SU-DHL-6 (cell line): ENCODE results near the gene FOXO3.

ENCODE experiments used
- H2AFZ ChIP-seq: fragments of 200-600 bp; sonication (generic); 2 replicates; pipeline ENCODE4 v1.6.1; 2014; ENCODE audit warnings: low read depth, mild to moderate bottlenecking, moderate library complexity, mixed read lengths, antibody characterized with exemption, low read length; ENCODE audit not compliant: severe bottlenecking
- H3F3A ChIP-seq: fragments of 200-600 bp; shearing (Covaris generic); 2 replicates; pipeline ENCODE4 v1.6.0; 2016; ENCODE audit warnings: antibody characterized with exemption, mild to moderate bottlenecking; ENCODE audit not compliant: insufficient read depth
- H3K27ac ChIP-seq: fragments of 200-600 bp; sonication (generic); 2 replicates; pipeline ENCODE4 v1.5.1; 2016; ENCODE audit warnings: low read depth, mild to moderate bottlenecking, low read length, moderate library complexity, mixed read lengths
- H3K27me3 ChIP-seq: fragments of 200-600 bp; sonication (generic), shearing (Covaris generic); 2 replicates; pipeline ENCODE4 v1.6.0; 2014; ENCODE audit warnings: mild to moderate bottlenecking, low read length
- H3K36me3 ChIP-seq: fragments of 200-600 bp; sonication (generic); 2 replicates; pipeline ENCODE4 v1.6.1; 2014; ENCODE audit warnings: mild to moderate bottlenecking, low read length, mixed read lengths
- H3K4me2 ChIP-seq: fragments of 300-600, 200-600 bp; shearing (Covaris generic), sonication (generic); 2 replicates; pipeline ENCODE4 v1.6.0; 2014; ENCODE audit warnings: low read length, low read depth, mild to moderate bottlenecking; ENCODE audit not compliant: poor library complexity, severe bottlenecking
- H3K4me3 ChIP-seq: fragments of 200-600 bp; sonication (generic); 2 replicates; pipeline ENCODE4 v1.5.1; 2014; ENCODE audit warnings: antibody characterized with exemption, low read length, mild to moderate bottlenecking, mixed read lengths; ENCODE audit not compliant: insufficient read depth, poor library complexity, severe bottlenecking
- H3K79me2 ChIP-seq: fragments of 200-600 bp; sonication (generic); 2 replicates; pipeline ENCODE4 v1.6.1; 2014; ENCODE audit warnings: mild to moderate bottlenecking, low read length, moderate library complexity; ENCODE audit not compliant: insufficient read depth
- H3K9ac ChIP-seq: fragments of 200-600 bp; sonication (generic); 2 replicates; pipeline ENCODE4 v1.7.0; 2014; ENCODE audit warnings: mild to moderate bottlenecking, low read length
- H3K9me2 ChIP-seq: fragments of 200-600 bp; sonication (generic); replicated peaks from 2 replicates; pipeline ENCODE4 v1.6.1; 2014; ENCODE audit warnings: low read length; ENCODE audit not compliant: insufficient read depth
- H3K9me3 ChIP-seq: fragments of 200-600 bp; sonication (generic); 2 replicates; pipeline ENCODE4 v1.6.1; 2014; ENCODE audit warnings: low read length, mixed read lengths; ENCODE audit not compliant: insufficient read depth
- H4K20me1 ChIP-seq: fragments of 200-600 bp; sonication (generic); 2 replicates; pipeline ENCODE4 v1.6.1; 2014; ENCODE audit warnings: low read depth, mild to moderate bottlenecking, antibody characterized with exemption, low read length, moderate library complexity, mixed read lengths
- CTCF ChIP-seq: fragments of 200-600 bp; sonication (generic); IDR thresholded peaks from one replicate; pipeline ENCODE4 v1.5.1; 2017; ENCODE audit warnings: antibody characterized with exemption, mild to moderate bottlenecking, low read length, moderate library complexity; ENCODE audit not compliant: insufficient read depth, poor library complexity, severe bottlenecking
- EZH2phosphoT487 ChIP-seq: fragments of 200-600 bp; sonication (generic), shearing (Covaris generic); conservative IDR thresholded peaks from 2 replicates; pipeline ENCODE4 v1.6.1; 2018; ENCODE audit warnings: mild to moderate bottlenecking, antibody characterized with exemption, low read length, moderate library complexity, mixed read lengths

The FOXO3 gene

GRCh38 chr6:108570517-108570916, 9.8 kb downstream of the FOXO3 start:
- H3K79me2 ChIP-seq = no peaks in the 10 kb centered on the region
- H3K27ac ChIP-seq = no peak overlapping the region
- no peaks in the 10 kb centered on the region for H3K27me3 ChIP-seq
- H4K20me1 ChIP-seq = peaks cover 6% of the 10 kb centered on the region; the same call in 1 of the 2 replicates
- H3K9me3 ChIP-seq = no peaks in the 10 kb centered on the region
- H3K36me3 ChIP-seq = no peaks in the 10 kb centered on the region
- no peak overlapping the region for H3K4me2 ChIP-seq
- TF ChIP-seq EZH2phosphoT487 = no peak
- TF ChIP-seq CTCF = no peak
- H3K9me2 ChIP-seq = no peaks in the 10 kb centered on the region
- H3K4me3 ChIP-seq = no peak overlapping the region
- no peak overlapping the region for H3K9ac ChIP-seq
- no peak overlapping the region for H2AFZ ChIP-seq
- peaks cover 3% of the 10 kb centered on the region for H3F3A ChIP-seq

- no peak overlapping the region for H3K27ac ChIP-seq
- H3K27me3 ChIP-seq = no peaks in the 10 kb centered on the region
- H3K9ac ChIP-seq = no peak overlapping the region
- H3K9me2 ChIP-seq = no peaks in the 10 kb centered on the region
- no peaks in the 10 kb centered on the region for H3K36me3 ChIP-seq
- H3K9me3 ChIP-seq = no peaks in the 10 kb centered on the region
- no peaks in the 10 kb centered on the region for H4K20me1 ChIP-seq
- H3F3A ChIP-seq = no peaks in the 10 kb centered on the region
- H2AFZ ChIP-seq = no peak overlapping the region
- H3K4me3 ChIP-seq = no peak overlapping the region
- H3K79me2 ChIP-seq = no peaks in the 10 kb centered on the region
- no peak for TF ChIP-seq EZH2phosphoT487
- TF ChIP-seq CTCF = no peak
- no peak overlapping the region for H3K4me2 ChIP-seq
Measured at GRCh38 chr6:108574457-108575141, 13.9 kb downstream of the FOXO3 start.

GRCh38 chr6:108575905-108576494, 15.3 kb downstream of the FOXO3 start:
- Histone ChIP-seq H3K9me2 (no peaks in the 10 kb centered on the region), H3K36me3 (no peaks in the 10 kb centered on the region), H3K79me2 (no peaks in the 10 kb centered on the region)

More at GRCh38 chr6:108575905-108576494, 15.3 kb downstream of the FOXO3 start:
- no peak overlapping the region for H2AFZ ChIP-seq
- no peaks in the 10 kb centered on the region for H3K27me3 ChIP-seq
- no peak overlapping the region for H3K9ac ChIP-seq
- H4K20me1 ChIP-seq = no peaks in the 10 kb centered on the region
- no peak overlapping the region for H3K4me3 ChIP-seq
- no peaks in the 10 kb centered on the region for H3K9me3 ChIP-seq
- H3F3A ChIP-seq = no peaks in the 10 kb centered on the region
- no peak overlapping the region for H3K27ac ChIP-seq
- no peak overlapping the region for H3K4me2 ChIP-seq
- TF ChIP-seq EZH2phosphoT487 (no peak), CTCF (no peak)
